Kasumi-1 (cell line): ENCODE measurements around the gene ADD2.
"Not testable (repeated sequence)": the region's sequence is repeated elsewhere in the genome, so short reads cannot be mapped to it uniquely, and the experiment has no call there.

Experiments
- DNase-seq, 2 experiments: peaks; one replicate each; lab custom pipeline; 2025; lab: John Stamatoyannopoulos, UW

Gene ADD2

GRCh38 chr2:70748002-70748784 is 19.8 kb downstream of the ADD2 start:
- DNase-seq, result no peak

DNA sequence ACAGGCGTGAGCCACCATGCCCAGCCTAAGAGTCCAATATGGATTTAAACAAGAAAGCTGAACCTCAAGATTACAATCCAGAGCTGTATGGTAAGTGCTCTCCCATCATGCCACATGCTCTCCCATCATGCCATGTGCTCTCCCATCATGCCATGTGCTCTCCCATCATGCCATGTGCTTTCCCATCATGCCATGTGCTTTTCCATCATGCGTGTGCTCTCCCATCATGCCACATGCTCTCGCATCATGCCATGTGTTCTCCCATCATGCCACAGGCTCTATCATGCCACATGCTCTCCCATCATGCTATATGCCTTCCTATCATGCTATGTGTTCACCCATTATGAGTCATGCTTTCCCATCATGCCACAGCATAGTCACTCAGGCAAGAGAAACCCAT is 20.7 kb downstream of the ADD2 start:
- DNase-seq, result no peak

DNA sequence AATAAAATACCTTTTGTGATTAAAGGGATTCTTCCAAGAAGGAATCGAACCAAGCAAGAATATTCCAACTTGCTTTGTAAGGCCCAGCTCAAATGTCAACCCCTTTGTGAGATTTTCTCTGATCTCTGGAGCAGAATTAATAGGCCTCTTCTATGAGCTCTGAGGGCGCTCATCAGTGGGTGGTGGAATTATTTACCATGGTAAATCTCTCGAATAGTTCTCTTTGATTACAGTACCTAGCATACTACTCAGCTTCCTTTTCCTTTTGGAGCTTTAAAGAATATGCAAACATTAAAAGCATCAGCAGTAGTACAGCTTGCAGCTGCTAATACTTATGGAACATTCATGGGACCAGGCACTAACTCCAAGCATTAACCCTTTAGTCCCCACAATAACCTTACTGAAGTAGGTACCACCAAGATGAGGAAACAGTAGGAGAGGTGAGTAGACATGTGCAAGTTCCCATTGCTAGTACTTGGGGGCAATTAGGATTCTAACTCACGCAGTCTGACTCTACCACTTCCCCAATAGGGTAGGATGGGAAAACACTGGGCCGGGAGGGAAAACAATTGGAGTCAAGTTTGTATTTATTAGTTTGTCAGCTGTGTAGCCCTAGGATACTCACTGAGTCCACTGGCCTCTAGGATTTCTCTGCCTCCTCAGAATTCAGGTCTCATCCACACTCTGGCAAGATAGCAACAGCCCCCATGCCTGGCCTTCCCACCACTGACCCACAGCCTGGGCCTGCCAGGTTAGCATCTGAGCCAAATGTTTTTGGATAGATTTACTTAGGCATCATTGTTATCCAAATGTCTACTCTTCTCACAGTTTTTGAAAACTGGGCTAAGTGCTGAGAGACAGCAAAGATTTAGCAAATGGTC is 21.7 kb downstream of the ADD2 start:
- no peak for DNase-seq

- no peak for DNase-seq
These were observed 22.6 kb downstream of the ADD2 start for GRCh38 chr2:70745276-70745825.

- DNase-seq, result no peak
These were observed 23.6 kb downstream of the ADD2 start for GRCh38 chr2:70744397-70744796.

GRCh38 chr2:70743677-70744076 is 24.3 kb downstream of the ADD2 start:
- no peak for DNase-seq

GRCh38 chr2:70743068-70743467 is 24.9 kb downstream of the ADD2 start:
- no peak for DNase-seq

- not testable (repeated sequence) for DNase-seq
These were observed 28.5 kb downstream of the ADD2 start for GRCh38 chr2:70739492-70739891.

- DNase-seq, result no peak
These were observed 29.8 kb downstream of the ADD2 start for GRCh38 chr2:70738159-70738558.

DNA sequence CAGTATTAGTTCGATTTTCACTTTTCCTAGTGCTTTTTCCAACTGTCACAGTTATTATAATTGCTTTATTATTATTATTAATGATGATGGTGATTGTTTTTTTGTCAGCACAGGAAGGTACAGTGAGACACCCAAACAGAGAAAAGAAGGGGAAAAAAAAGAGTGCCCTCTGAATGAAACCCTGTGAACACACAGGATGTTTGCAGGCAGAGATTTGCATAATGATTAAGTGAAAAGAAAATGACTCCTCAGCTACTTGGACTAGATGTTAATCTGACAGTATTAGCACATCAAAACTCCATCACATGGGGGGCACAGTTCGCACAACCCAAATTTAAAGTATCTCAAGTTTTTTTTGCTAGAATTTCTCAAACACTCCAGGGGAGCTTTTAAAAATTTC is 32.9 kb downstream of the ADD2 start:
- DNase-seq, result no peak

DNA sequence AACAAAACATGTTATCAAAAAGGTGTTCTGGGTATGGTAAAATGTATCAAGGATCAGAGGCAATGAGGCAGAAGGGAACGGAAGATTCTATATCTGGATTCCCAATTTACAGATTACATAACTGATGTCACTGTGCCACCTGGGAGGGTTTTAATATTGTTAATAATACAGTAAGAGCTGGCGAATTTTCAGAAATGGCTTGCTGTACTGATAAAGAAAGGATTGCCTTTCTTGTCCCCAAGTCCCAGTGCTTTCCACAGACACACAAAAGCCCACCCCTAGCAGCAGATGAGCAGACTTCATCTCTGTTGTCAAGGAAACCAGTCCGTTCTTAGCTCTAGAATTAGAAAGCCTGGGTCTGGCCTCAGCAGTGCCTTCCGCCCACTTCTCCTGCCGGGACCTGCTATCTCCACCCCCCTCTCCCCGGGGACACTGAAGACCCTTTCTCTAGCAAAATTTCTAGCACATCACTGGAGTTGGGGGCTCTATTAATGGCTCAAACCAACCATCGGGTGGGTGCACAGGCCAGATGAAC is 34.3 kb downstream of the ADD2 start:
- no peak for DNase-seq

GRCh38 chr2:70732766-70733645 is 35.0 kb downstream of the ADD2 start:
- no peak for DNase-seq

- DNase-seq, result no peak
These were observed 37.3 kb downstream of the ADD2 start for GRCh38 chr2:70730730-70731129.

DNA sequence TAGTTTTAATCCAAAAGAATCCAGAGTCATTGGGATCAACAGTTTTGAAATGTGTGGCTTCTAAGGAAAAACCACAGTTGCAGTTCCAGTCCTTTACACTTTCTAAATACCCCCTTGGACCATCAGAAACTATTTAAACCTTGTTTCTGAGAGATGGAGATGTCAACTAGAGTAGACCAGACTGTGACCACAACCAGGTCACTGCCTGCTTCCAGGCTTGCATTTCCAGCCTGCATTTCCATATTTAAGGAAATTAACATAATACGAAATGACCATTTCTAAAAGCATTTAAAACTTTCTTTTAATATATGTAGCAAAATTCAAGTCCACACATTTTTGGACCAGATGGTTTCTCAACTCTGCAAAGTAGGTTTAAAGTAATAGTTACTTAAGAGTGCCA is 38.4 kb downstream of the ADD2 start:
- no peak for DNase-seq

- no peak for DNase-seq
These were observed 39.9 kb downstream of the ADD2 start for GRCh38 chr2:70728128-70728527.

DNA sequence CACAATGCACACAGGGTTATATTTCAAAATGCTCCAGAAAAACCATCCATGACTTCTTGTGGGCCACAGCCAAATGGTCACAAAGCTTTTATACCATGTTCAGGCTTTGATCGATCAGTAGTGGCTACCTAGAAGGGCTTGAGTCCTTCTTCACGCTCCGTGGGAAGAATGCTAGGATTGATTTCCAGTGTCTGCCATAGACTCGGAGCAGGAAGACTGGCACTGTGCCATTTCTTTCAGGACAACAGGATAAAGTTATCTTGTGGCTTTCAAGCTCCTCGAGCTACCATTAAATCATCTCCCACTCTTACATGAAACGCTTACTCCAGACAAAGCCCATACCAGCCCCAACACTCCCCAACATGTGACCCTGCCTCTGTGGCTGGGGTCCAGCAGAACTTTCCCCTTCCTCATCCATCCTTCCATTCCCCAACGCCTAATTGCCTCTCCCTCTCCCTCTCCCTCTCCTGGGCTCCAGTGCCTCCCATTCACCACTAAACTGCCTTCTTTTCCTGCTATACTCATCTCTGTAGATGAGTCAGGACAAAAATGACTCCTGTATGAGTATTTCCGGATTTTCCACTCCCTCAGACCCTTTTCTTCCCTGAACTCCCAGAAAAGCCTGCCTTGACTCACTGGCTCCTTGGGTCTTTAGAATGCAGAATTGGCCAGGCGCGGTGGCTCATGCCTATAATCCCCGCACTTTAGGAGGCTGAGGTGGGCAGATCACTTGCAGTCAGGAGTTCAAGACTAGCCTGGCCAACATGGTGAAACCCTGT is 40.9 kb downstream of the ADD2 start:
- no peak for DNase-seq

DNA sequence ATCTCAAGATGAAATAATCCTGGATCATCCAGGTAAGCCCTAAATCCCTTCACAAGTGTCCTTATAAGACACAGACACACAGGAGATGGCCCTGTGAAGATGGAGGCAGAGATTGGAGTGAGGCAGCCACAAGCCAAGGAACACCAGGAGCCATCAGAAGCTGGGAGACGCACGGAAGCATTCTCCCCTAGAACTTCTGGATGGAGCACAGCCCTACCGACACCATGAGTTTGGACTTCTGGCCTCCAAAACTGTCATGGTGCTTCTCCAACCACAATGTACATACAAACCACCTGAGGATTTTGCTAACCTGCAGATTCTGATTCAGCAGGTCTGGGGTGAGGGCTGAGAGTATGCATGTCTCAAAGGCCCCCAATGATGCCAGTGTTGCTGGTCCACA is 42.5 kb downstream of the ADD2 start:
- no peak for DNase-seq

- no peak for DNase-seq
These were observed 43.6 kb downstream of the ADD2 start for GRCh38 chr2:70724366-70724765.

DNA sequence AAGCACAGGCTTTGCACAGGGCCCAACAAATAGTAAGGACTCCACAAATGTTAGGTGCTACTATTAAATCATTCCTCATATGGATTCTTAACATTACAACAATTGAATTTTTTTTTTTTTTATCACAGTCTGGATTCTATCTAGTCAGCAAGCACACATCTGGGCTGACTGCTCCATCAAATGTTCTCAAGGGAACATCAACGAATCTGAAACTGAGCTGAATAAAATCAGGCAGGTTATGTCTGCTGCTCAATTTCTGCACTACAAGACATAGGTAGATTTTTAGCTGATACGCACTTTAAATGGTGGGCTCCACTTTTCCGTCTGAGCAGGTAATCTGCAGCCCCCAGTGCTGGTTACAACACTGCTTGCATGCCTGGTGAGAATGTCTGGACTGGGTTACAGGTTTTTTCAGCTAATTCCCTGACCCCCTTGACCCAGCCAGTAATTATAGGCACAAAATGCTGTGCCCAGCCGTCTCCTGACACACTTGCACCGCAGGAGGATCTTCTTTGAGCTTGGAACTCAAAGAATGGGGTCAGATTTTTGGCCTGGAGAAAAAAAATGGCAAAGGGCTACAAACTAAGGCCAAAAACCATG is 44.6 kb downstream of the ADD2 start:
- DNase-seq, result no peak

GRCh38 chr2:70720124-70720523 is 47.9 kb downstream of the ADD2 start:
- no peak for DNase-seq
